Daoy (cell line): ENCODE measurements around the gene ZNF521. TPM values are rescaled to one million over a fixed set of nuclear protein-coding genes. Genes with fewer than 3 reads are reported as not detected.

Source experiments
- DNase-seq: peaks from one replicate; pipeline ENCODE4 v3.0.0-alpha.2; 2015; ENCODE audit warnings: low read depth
- total RNA-seq: library from RNA; depleted of rRNA; stranded (reverse); fragments of >200 nt; shearing (Covaris generic); gene quantifications from 2 replicates; pipeline ENCODE4 v1.2.3, GENCODE V29; 2014

ZNF521 gene
- total RNA-seq, 1 experiment from 2014 or later, result 10.7 TPM

DNA sequence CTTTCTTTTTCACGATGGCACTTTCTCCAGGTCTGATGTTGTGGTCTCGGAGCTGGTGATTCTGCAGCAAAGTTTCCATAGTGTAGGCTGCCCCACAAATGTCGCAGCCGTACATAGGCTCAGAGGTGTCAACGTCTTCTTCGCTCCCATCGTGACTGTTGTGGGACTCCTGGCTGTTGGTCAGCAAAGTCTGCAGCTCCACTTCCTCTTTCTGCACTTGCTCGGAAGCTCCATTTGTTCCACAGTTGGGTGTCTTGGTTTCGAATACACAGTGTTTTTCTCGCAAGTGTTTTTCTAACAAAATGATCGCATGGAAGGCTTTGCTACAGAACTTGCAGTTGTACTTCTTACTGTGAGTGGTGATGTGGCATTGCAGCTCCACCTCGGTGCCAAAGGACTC lies 126.8 kb downstream of the ZNF521 start:
- no peak for DNase-seq

DNA sequence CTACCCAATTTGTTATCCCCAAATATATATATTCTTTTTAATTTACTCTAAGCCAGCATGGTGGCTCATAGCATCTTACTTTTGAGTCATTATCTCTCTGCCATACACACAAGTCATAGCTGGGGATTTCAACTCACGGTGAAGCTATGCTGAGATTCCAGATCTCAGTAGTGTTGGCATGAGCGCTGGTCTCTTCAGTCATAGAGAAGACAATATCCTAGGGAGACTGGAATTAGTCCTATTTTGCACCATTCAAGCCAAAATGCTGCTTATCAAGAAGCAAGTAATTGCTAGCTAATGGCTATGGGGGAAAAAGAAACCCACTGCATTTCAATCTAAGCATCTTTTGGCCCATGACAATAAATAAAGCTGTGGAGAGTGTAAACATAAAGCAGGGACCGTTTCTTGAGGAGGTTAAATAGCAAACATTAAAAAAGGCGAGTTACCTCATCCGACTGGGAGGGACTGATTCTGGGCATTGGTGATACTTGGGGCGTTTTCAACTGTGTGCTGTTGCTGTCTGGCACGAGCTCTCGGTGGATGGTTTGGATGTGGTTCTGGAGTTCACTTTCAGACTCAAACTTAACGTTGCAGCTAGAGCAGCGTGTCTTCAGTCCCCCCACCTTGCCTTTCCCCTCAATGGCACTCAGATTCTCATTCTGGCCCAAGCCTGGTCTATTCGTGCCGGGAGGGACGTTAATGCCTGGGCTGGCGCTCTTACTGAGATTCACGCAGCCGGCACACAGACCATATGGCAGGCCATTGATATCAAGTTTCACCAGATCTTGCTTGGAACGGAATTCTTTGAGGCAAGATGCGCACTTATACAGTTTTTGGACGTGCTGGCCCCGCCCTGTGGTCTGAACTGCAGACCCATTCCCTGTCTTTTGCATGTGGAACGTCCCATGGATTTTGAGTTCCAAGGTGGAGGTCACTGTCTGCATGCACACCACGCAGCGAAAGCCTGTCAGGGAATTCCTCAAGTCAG lies 127.8 kb downstream of the ZNF521 start:
- DNase-seq, result no peak

DNA sequence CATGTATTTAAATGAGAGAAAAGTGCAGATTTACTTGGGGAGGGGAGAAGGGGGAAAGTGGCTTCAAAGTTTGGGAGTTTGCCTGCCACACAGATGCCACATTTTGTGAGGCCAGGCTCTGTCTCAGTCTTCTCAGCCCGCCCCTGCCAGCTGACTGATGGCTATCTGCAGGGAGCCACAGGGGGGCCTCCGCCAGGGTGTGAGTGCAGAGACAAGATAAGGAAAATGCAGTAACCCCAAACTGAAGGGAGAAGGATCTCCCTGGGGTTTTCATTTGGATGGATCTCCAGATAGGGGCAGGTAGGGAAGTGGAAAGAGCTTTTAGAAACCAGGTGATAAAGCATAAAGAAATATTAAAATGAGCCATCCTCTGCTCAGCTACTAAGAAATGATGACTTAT lies 128.8 kb downstream of the ZNF521 start:
- DNase-seq, result no peak

DNA sequence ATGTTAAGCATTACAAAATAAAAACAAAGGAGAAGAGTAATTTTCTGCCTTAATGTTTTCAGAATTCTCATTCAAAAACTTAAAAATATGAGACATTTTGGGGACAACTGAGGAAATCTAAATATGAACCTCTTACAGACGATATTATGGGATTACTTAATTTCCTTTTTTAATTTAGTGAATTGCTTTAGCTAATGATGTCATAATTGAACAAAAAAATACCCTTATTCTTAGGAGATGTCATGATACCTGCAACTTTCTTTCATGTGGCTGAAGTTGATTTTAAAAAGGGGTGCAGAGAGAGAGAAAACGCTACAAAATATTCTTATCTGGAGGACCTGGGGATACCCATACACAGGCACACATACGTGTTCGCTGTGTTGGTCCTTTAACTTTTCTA lies 129.3 kb downstream of the ZNF521 start:
- no peak for DNase-seq

DNA sequence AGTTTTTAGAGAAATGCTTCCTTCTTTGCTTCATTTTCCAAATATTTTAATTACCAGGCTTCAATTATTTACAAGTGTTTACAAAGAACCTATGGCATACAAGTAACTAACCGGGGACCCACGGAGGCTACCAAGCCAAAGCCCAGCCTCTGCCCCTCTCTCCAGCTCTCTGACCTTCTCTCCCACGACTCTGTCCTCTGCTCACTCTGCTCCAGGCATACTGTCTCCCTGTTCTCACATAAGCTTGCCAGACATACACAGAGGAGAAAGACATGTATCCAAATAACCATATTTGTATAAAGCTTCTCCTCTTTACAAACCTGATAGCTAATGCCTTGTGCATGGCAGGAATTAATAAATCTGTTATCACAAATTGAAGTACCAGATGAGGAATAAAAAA lies 141.3 kb downstream of the ZNF521 start:
- DNase-seq, result no peak

DNA sequence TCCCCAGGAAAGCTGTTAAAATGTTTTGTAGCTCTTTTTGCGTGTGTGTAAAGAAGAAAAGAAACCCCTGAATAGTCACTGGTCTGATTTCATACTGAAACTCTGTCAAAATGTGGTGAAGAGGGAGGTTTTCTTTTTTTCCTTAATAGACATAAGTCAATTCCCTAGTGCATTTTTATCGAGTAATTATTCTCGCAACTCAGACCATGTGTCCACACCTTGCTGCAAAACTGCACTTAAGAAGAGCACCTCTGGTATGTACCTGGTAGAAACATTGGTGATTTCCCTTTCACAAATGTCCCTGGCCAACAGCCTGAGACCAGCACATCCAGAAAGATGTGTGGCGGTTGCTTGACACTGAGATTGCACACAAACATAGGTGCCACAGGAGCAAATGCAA lies 159.9 kb downstream of the ZNF521 start:
- DNase-seq, result no peak

DNA sequence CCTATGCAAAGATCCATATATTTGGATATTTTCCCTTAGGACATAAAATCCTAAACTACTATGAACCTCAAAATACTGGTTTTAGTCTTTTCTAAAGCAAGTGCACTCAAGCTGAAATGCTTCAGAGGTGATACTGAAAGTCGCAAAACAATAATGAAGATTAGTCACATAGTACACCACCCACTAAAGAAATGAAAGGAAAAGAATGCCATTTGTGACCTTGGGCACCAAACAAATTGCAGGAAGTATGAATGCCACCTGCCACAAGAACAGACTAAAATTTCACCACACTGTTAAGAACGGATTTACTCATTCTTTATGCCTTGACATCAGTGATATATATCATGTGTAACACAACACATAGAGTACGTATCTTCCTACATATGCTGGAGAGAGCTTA lies 161.5 kb downstream of the ZNF521 start:
- DNase-seq, result no peak

DNA sequence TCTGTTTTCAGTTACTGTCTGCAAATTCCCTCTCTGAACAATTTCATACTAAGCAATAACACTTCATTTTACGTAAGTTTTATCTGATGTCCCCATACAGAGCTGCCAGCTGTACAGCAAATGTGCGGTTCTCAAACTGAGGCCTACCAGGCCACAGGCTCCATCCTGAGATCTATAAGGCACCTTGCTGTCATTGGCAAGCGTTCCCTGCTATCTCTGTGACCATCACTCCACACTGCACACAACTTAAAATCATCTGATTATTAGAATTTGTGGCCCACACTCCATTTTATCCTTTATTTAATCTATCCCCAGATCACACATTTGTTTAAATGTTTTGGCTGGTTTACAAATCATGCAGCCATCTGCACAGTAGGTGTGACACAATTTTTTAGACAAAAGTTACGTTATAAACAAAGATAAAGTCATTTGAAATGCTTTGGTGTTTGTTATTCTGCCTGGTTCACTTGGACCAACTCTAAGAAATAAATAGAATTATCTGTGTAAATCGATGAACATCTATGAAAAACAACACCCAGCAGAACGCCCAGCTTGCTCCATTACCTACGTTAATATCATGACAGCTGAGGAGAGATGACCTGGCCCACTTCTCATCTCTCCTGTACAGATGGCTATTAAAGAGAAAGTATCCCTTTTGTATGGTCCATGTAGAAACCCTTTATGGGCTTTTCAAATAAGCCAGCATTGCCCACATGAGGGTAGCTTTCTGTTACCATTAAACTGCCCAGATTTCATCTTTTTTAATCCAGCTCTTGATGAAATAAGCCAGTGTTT lies 162.4 kb downstream of the ZNF521 start:
- no peak for DNase-seq

DNA sequence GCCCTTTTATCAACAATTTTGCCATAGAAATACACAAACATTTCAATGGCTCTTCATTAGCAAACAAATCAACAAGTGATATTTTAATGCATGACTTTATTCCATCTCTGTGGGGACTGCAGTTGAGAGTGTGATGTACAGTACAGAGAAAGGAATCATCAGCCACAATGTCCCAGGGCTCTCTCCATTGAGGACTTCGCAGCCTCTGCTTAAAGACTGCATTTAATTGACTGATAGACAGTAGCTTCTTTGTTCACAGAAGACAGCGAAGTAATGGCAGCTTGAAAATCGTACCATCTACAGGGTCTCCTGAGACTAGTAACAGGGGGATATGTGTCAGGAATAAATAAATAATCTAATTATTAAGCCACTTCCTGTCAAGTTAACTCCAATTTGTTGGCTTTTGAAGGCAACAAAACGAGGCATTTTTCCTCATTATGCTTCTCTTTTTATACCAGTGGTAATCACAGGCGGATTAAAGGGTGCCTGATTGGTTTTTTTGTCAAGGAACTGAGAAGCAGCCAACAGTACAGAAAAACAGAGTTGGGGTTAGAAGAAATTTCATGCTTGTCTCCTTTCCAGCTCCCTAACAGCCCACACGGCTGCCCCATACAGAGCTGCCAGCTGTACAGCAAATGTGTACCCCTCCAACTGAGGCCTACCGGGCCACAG lies 164.3 kb downstream of the ZNF521 start:
- DNase-seq, result no peak

DNA sequence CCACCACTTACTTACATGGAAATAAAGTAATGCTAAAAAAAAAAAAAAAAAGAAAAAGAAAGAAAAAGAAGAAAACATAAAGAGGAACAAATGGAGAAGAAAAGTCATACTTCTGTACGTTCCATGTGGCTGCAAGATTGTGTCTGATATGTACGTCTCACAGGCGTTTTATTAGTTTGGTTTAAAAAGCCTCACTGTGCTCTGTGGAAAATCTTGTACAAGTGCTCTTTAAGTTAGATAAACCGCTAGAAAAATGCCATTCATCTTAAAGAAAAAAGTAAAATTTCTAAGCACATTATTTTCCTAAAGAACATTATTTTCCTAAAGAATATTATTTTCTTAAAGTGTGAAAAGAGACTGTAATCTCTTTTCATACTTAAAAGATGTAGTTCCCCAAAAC lies 165.1 kb downstream of the ZNF521 start:
- DNase-seq, result no peak

DNA sequence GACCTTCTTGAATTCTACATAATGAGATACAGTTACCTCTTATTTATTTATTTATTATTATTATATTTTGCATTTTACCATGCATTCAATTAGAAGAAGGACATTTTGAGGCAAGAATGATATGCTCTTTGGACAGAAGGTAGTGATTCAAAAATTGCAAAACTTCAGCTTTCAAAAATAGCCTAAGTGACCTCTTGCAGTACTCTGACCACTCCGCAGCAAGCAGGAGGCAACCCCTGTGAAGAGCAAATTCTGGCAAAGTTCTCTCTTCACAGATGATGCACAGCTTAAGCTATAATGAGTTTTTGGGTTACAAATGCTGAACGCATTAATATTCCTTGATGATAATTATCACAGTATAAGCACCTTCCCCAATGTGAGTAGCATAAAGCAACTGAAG lies 170.0 kb downstream of the ZNF521 start:
- no peak for DNase-seq

DNA sequence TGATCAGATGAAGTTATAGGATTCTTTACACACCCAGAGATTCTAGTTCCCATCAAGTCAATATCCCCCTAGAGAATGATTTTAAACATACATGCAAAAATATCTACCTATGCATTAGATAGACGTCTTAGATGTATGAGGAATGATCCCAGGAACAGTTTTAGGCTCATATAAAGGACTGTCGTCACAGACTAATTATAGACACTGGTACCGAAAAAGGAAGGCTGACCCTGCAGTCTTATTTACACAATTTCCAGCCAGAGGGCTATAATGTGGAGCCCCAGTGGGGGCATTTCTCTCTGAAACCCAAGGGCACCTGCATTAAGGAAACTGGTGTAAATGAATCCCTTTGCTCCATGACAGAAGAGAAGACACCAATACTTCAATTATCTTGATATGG lies 170.4 kb downstream of the ZNF521 start:
- DNase-seq, result no peak

DNA sequence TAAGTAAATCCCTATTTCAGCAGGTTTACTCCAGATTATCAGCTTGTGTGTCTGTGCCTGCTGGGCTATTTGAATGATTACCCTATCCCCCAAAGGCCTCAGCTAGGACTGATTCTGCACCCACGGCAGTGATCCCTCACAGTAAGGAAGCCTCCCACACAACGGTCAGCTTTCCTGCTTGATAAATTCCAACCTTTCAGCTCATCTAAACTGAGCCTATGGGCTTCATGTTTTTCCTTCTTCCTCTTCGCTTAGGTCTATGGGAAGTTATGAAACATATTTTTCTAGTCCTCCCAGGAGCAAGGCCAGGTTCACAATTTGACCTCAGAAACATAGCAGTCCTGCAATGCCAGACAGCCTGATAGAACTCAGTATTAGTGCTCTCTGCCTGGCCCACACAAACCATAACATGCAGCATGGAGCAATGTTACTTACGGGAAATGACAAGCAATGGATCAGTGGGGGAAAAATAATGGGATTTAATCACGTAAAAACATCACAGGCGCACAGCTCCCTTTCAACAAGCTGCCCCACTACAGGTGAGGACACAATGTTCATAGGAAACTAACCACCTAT lies 170.9 kb downstream of the ZNF521 start:
- no peak for DNase-seq

DNA sequence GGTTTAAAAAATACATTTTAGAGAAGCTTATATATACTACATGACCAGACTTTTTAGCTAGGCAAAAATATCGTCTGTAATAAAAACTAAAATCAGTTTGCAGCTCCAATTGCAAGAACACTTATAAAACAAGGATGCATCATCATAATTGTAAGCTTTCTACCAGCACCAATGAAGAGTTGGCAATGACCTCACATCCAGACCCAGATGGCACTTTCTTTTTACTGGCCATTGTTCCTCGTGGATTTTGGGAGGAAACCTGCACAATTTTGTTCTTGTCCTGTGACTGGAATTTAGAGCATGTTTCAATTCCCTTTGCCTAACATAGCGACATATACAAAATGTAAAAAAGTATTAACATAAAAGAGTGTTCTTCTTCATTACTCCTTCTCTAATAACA lies 174.3 kb downstream of the ZNF521 start:
- no peak for DNase-seq

DNA sequence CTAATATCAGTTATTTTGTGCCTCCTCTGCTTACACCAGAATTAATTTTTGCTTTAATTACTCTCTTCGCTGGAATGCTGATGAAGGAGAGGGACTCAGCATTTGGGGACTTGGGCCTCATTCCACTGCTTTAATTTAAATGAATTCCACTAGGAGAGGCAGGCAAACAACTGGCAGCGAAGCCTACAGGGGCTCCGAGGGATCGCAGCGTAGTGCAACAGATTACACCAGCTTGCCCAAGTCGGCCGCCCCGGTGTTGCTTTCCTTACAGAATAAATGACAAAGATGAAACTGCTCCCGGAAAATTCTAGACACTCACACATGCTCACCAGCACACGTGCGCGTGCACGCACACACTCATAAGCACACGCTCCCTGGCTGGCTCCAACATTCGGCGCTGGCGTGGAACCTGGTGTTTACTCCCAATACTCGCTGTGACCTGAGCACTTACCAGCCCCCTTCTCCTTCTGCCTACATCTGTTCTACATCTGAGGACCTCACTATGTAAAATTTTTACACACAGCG lies 175.4 kb downstream of the ZNF521 start:
- no peak for DNase-seq

DNA sequence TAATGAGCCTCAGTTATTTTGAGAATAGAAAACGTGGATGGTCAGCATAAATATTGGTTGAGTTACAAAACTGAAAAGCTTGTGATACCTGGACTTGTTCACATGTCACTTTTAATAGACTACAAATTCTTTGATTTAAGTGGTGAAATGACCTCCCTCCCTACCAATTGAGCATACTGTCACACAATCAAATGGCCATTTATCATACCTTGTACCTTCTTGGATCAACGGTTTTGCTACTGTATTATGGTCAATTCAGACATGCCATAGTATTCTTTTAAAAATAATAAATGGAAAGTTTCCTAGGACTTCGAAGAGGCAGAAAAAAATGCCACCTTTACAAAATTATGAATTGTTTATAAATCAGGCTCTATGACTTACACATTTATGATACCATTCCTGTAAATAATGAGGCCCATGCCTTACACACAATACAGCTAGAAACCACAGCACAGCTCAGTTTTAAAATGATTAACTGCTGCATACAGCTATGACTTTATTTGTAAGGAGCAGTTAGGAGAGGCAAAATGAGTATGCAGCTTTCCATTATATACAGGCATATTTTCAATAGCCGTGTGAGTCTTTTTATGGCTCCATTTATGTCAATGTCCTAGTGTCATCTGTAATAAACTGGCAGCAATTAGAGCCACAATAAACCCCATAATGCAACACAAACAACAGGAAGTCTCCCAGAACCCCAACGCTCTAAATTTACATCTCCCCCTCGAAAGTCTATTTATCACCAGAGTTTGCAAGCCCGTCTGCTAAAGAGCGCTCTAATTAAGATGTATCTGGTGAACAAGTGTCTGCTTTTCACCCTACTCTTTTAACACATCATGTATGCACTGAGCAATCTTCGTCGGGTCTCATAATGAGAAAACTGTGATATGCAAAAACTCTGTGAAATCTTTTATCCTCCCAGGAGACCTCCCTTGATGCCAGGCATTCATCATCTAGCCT lies 176.1 kb downstream of the ZNF521 start:
- DNase-seq, result no peak

DNA sequence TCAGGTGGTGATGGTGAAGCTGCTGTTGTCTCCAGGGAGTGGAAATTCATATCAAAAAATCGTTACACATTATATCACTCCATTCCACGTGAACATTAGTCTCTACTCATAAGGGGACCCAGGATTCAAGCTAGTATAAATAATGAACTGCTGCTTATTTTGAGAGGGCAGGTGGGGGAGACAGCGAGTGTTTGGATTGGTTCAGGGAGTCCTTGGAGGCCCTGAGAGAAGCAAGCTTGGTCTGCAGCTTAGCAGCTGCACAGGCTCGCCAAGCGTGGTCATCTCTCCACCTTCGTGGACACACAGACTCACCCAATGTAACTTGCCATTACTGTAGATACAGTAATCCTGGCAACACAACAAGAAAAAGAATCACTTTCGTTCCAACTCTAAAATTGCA lies 177.6 kb downstream of the ZNF521 start:
- DNase-seq, result no peak

DNA sequence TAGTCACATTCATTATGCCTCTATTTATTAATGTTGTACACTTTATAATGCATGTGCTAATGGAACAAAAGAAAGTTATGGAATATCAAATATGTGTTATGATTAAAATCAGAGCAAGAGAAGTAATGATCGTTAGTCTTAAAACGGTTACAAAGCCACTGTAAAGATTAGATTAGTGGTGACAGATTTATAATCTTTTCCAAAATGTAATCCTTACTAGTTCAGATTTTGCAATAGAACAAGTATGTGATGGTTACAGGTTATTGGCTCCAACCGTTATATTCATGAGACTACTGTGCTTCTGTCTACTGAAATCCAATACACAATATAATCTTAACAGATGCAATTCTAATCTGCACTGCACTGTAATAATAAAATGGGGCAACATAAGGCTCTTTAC lies 180.6 kb downstream of the ZNF521 start:
- no peak for DNase-seq

DNA sequence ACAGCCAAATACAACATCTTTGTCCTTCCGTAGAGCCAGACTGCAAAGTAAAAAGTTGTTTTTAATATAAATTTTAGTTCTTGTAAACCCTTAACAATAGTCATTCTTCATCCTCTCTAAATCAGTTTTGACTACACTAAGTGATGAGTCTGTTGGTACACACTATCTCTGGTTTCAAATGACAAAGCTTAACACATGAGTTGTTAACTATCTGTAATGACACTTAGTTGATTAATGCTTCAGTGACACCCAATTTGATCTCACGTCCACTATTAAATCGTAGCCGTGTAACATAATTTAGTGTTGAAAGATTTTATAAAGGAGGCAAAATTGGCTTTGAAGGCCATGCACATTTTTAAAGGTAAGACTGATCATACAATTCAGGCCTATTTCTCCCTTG lies 181.6 kb downstream of the ZNF521 start:
- no peak for DNase-seq

DNA sequence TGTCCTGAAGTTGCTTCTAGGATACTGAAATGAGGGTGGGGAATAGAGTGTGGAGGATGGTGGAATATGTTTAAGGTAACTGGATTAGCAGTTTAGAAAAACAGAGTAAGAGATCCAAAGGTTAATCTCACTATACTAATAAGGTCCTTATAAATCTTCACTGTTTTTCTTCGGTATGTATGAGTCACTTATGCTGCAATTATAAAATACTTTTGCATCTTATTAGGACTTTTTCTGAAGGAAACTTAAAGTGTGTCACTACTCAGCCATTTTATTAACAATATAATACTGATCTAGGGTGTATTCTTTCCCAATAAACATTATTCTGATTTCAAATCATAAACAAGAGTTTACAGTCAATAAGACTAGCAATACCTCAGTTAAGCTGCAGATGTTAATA lies 182.3 kb downstream of the ZNF521 start:
- DNase-seq, result no peak
